GM23338 (cell line): ENCODE results near the gene ABHD6. TPM values are rescaled to one million over a fixed set of nuclear protein-coding genes. Genes with fewer than 3 reads are reported as not detected.

Source experiments
- CREB1 ChIP-seq: fragments of 250-450 bp; sonication (Bioruptor Pico); IDR thresholded peaks from 2 replicates; pipeline ENCODE4 v1.5.0; 2020; ENCODE audit warnings: low read depth, mild to moderate bottlenecking, moderate library complexity
- EZH2phosphoT487 ChIP-seq: fragments of 200-600 bp; sonication (generic); IDR thresholded peaks from one replicate; pipeline ENCODE4 v1.8.1; 2018; ENCODE audit warnings: antibody characterized with exemption; ENCODE audit not compliant: unreplicated experiment
- JUNB ChIP-seq: IDR thresholded peaks from one replicate; pipeline ENCODE4 v1.6.1; 2016; ENCODE audit warnings: antibody characterized with exemption; ENCODE audit not compliant: unreplicated experiment
- POLR2AphosphoS5 ChIP-seq: IDR thresholded peaks from 2 replicates; pipeline ENCODE4 v1.6.1; 2016; ENCODE audit warnings: antibody characterized with exemption, low read depth
- ZNF114 ChIP-seq: fragments of 250-450 bp; sonication (Bioruptor Pico); IDR thresholded peaks from 2 replicates; pipeline ENCODE4 v1.5.0; 2020; ENCODE audit warnings: mild to moderate bottlenecking, moderate library complexity
- ZNF331 ChIP-seq: fragments of 250-450 bp; sonication (Bioruptor Pico); IDR thresholded peaks from 2 replicates; pipeline ENCODE4 v1.5.0; 2020; ENCODE audit warnings: low read depth, mild to moderate bottlenecking, moderate library complexity
- polyA plus RNA-seq: library from polyadenylated mRNA; unstranded; fragments of >200 nt; fragmentation: Nextera tagmentation; extraction: Ambion mirVana; gene quantifications from 2 replicates; pipeline ENCODE4 v1.2.1, GENCODE V29; 2016
- total RNA-seq: library from RNA; depleted of rRNA; stranded (reverse); fragments of >200 nt; shearing (Covaris generic); gene quantifications from 2 replicates; pipeline ENCODE4 v1.2.3, GENCODE V29; 2014
- TF ChIP-seq, protein P1 (sequence below): fragments of 250-450 bp; sonication (Bioruptor Pico); IDR thresholded peaks from 2 replicates; pipeline ENCODE4 v1.5.0; 2020; ENCODE audit warnings: mild to moderate bottlenecking, moderate library complexity
- TF ChIP-seq, protein P2 (sequence below): IDR thresholded peaks from 2 replicates; pipeline ENCODE4 v1.6.1; 2016; ENCODE audit warnings: antibody characterized with exemption
- TF ChIP-seq, protein P3 (sequence below): IDR thresholded peaks from one replicate; pipeline ENCODE4 v1.6.1; 2018; ENCODE audit warnings: antibody characterized with exemption; ENCODE audit not compliant: unreplicated experiment

ABHD6 gene
- total and polyA plus RNA-seq, 2 experiments from 2014 or later: 3.7 to 5.5 TPM

DNA sequence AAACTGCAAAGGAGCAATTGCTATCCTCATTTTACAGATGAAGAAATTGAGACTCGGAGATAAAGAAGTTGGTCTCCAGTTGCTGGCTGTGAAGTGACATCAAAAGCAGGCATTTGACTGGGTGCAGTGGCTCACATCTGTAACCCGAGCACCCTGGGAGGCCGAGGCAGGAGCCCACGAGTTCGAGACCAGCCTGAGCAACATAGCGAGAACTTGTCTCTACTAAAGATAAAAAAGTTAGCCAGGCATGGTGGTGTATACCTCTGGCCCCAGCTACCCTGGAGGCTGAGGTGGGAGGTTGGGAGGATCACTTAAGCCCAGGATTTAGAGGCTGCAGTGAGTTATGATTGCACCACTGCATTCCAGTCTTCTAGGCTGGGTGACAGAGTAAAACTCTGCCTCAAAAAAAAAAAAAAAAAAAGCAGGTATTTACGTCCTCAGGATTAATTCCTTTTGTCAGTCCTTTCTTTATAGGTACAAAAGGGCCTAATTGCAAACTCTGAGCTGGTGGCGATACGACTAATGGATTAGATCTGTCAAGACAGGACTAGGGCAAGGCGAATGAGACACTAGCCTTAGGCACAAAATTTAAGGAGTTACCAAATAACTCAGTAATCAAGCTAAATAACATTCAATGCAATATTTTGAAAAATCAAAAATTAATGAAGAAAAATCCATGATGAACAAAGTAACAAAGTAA is 20.9 kb upstream of the ABHD6 start (continued):
- TF ChIP-seq, protein P1, sequence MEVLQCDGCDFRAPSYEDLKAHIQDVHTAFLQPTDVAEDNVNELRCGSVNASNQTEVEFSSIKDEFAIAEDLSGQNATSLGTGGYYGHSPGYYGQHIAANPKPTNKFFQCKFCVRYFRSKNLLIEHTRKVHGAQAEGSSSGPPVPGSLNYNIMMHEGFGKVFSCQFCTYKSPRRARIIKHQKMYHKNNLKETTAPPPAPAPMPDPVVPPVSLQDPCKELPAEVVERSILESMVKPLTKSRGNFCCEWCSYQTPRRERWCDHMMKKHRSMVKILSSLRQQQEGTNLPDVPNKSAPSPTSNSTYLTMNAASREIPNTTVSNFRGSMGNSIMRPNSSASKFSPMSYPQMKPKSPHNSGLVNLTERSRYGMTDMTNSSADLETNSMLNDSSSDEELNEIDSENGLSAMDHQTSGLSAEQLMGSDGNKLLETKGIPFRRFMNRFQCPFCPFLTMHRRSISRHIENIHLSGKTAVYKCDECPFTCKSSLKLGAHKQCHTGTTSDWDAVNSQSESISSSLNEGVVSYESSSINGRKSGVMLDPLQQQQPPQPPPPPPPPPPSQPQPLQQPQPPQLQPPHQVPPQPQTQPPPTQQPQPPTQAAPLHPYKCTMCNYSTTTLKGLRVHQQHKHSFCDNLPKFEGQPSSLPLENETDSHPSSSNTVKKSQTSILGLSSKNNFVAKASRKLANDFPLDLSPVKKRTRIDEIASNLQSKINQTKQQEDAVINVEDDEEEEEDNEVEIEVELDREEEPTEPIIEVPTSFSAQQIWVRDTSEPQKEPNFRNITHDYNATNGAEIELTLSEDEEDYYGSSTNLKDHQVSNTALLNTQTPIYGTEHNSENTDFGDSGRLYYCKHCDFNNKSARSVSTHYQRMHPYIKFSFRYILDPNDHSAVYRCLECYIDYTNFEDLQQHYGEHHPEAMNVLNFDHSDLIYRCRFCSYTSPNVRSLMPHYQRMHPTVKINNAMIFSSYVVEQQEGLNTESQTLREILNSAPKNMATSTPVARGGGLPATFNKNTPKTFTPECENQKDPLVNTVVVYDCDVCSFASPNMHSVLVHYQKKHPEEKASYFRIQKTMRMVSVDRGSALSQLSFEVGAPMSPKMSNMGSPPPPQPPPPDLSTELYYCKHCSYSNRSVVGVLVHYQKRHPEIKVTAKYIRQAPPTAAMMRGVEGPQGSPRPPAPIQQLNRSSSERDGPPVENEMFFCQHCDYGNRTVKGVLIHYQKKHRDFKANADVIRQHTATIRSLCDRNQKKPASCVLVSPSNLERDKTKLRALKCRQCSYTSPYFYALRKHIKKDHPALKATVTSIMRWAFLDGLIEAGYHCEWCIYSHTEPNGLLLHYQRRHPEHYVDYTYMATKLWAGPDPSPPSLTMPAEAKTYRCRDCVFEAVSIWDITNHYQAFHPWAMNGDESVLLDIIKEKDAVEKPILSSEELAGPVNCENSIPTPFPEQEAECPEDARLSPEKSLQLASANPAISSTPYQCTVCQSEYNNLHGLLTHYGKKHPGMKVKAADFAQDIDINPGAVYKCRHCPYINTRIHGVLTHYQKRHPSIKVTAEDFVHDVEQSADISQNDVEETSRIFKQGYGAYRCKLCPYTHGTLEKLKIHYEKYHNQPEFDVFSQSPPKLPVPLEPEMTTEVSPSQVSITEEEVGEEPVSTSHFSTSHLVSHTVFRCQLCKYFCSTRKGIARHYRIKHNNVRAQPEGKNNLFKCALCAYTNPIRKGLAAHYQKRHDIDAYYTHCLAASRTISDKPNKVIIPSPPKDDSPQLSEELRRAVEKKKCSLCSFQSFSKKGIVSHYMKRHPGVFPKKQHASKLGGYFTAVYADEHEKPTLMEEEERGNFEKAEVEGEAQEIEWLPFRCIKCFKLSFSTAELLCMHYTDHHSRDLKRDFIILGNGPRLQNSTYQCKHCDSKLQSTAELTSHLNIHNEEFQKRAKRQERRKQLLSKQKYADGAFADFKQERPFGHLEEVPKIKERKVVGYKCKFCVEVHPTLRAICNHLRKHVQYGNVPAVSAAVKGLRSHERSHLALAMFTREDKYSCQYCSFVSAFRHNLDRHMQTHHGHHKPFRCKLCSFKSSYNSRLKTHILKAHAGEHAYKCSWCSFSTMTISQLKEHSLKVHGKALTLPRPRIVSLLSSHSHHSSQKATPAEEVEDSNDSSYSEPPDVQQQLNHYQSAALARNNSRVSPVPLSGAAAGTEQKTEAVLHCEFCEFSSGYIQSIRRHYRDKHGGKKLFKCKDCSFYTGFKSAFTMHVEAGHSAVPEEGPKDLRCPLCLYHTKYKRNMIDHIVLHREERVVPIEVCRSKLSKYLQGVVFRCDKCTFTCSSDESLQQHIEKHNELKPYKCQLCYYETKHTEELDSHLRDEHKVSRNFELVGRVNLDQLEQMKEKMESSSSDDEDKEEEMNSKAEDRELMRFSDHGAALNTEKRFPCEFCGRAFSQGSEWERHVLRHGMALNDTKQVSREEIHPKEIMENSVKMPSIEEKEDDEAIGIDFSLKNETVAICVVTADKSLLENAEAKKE: no peak
- TF ChIP-seq POLR2AphosphoS5: no peak
- no peak for TF ChIP-seq CREB1 (CRISPR knock-in tag)
- TF ChIP-seq JUNB: no peak
- TF ChIP-seq, protein P2, sequence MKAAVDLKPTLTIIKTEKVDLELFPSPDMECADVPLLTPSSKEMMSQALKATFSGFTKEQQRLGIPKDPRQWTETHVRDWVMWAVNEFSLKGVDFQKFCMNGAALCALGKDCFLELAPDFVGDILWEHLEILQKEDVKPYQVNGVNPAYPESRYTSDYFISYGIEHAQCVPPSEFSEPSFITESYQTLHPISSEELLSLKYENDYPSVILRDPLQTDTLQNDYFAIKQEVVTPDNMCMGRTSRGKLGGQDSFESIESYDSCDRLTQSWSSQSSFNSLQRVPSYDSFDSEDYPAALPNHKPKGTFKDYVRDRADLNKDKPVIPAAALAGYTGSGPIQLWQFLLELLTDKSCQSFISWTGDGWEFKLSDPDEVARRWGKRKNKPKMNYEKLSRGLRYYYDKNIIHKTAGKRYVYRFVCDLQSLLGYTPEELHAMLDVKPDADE: no peak
- no peak for TF ChIP-seq EZH2phosphoT487
- TF ChIP-seq ZNF331 (CRISPR knock-in tag): no peak
- TF ChIP-seq ZNF114 (CRISPR knock-in tag): no peak
- TF ChIP-seq, protein P3, sequence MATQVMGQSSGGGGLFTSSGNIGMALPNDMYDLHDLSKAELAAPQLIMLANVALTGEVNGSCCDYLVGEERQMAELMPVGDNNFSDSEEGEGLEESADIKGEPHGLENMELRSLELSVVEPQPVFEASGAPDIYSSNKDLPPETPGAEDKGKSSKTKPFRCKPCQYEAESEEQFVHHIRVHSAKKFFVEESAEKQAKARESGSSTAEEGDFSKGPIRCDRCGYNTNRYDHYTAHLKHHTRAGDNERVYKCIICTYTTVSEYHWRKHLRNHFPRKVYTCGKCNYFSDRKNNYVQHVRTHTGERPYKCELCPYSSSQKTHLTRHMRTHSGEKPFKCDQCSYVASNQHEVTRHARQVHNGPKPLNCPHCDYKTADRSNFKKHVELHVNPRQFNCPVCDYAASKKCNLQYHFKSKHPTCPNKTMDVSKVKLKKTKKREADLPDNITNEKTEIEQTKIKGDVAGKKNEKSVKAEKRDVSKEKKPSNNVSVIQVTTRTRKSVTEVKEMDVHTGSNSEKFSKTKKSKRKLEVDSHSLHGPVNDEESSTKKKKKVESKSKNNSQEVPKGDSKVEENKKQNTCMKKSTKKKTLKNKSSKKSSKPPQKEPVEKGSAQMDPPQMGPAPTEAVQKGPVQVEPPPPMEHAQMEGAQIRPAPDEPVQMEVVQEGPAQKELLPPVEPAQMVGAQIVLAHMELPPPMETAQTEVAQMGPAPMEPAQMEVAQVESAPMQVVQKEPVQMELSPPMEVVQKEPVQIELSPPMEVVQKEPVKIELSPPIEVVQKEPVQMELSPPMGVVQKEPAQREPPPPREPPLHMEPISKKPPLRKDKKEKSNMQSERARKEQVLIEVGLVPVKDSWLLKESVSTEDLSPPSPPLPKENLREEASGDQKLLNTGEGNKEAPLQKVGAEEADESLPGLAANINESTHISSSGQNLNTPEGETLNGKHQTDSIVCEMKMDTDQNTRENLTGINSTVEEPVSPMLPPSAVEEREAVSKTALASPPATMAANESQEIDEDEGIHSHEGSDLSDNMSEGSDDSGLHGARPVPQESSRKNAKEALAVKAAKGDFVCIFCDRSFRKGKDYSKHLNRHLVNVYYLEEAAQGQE: no peak
